NCI-H1092 treated with DMSO at 0.1 percent for 48 hours (cell line): ENCODE measurements around the gene OR1K1.
"Not testable (repeated sequence)": the region's sequence is repeated elsewhere in the genome, so short reads cannot be mapped to it uniquely, and the experiment has no call there.

Experiments
- DNase-seq: peaks from one replicate; lab custom pipeline; 2025; lab: John Stamatoyannopoulos, UW

The OR1K1 gene

GRCh38 chr9:122800066-122801060 is at the start of gene OR1K1:
OR1K1 (plus strand) TSS chr9:122800123; CDS start chr9:122800123, 0 bp downstream.
- no peak for DNase-seq

GRCh38 chr9:122754825-122755224 is 45.1 kb upstream of the OR1K1 start:
- no peak for DNase-seq

GRCh38 chr9:122767817-122768216 is 32.1 kb upstream of the OR1K1 start:
- DNase-seq, result no peak

- no peak for DNase-seq
Observed at GRCh38 chr9:122777052-122777451, 22.9 kb upstream of the OR1K1 start.

GRCh38 chr9:122777935-122778627 is 21.8 kb upstream of the OR1K1 start:
- DNase-seq, result no peak

- no peak for DNase-seq
Observed at GRCh38 chr9:122779181-122779580, 20.7 kb upstream of the OR1K1 start.

GRCh38 chr9:122780026-122780425 is 19.9 kb upstream of the OR1K1 start:
- DNase-seq, result no peak

- no peak for DNase-seq
Observed at GRCh38 chr9:122781671-122782070, 18.3 kb upstream of the OR1K1 start.

- no peak for DNase-seq
Observed at GRCh38 chr9:122785269-122785668, 14.7 kb upstream of the OR1K1 start.

GRCh38 chr9:122786338-122786737 is 13.6 kb upstream of the OR1K1 start:
- no peak for DNase-seq

- no peak for DNase-seq
Observed at GRCh38 chr9:122788831-122789230, 11.1 kb upstream of the OR1K1 start, which contains the start of gene OR5C1. OR5C1 (plus strand) TSS chr9:122788933; CDS start chr9:122788933, 0 bp downstream.

- no peak for DNase-seq
Observed at GRCh38 chr9:122789256-122790046, 10.5 kb upstream of the OR1K1 start.

GRCh38 chr9:122791872-122792669 is 7.9 kb upstream of the OR1K1 start:
- no peak for DNase-seq

GRCh38 chr9:122797316-122798063 is 2.4 kb upstream of the OR1K1 start:
- no peak for DNase-seq

- DNase-seq, result no peak
Observed at GRCh38 chr9:122806661-122807060, 6.7 kb downstream of the OR1K1 start.

GRCh38 chr9:122807271-122807900 is 7.5 kb downstream of the OR1K1 start:
- no peak for DNase-seq

- DNase-seq, result no peak
Observed at GRCh38 chr9:122808141-122808540, 8.2 kb downstream of the OR1K1 start.

- DNase-seq, result not testable (repeated sequence)
Observed at GRCh38 chr9:122809261-122809660, 9.3 kb downstream of the OR1K1 start.

GRCh38 chr9:122810306-122810946 is 10.5 kb downstream of the OR1K1 start:
- DNase-seq, result peak; percentile 76
